Thyroid gland (tissue), 4 donors: Measurements from ENCODE around the gene SYNPO2.

ENCODE experiments used
- POLR2A ChIP-seq, 2 donors: fragments of 450-650 bp; IDR thresholded peaks; one replicate each; pipeline ENCODE4 v1.6.1; 2017; ENCODE audit warnings: antibody characterized with exemption in 2 of 2, mild to moderate bottlenecking in 2 of 2, moderate library complexity in 1 of 2
- TF ChIP-seq, protein P1 (sequence below), 6 experiments: fragments of 200-600 bp in 3 of 6; fragments of 450-650 bp in 3 of 6; sonication (generic) in 3 of 6; IDR thresholded peaks; one replicate each; pipeline ENCODE4 v1.5.1; 2016 to 2019; ENCODE audit warnings: antibody characterized with exemption in 6 of 6, mild to moderate bottlenecking in 2 of 6, inconsistent platforms in 1 of 6, moderate library complexity in 1 of 6

DNA sequence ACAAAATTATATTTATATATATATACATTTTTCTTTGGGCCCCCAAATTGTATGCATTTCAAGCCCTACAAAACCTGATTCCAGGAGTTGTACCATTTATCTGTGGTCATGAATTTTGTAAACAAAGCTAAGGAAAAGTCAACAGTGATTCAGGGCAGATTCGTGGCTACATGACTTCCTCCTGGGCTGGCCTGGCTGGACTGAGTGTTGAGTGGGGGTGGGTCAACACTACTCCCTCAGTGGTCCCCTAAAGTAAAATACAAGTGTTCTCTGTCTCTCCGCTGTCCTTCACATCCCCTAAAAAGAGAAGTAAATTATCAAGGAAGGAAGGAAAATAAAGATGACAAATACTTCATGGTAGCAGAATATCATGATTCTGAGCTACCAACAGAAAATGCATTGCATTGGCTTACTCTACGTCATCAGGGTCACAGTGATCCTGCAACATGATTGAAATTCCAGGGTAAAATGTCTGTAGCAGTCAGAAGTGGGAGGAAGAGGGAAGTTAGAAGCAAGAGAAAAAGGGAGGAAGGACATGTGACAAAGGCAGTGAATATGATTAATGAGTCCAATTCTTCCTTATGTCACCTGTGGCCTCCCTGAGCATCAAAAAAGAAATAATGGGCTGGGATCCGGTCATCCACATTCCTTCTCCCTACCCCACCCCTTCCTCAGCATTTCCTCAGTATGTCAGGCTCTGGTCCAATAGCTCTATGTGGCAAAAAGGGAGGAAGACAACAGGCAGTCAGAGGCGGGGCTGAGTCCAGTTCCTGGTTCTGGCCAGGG lies 204.6 kb downstream of the SYNPO2 start:
- TF ChIP-seq, protein P1, sequence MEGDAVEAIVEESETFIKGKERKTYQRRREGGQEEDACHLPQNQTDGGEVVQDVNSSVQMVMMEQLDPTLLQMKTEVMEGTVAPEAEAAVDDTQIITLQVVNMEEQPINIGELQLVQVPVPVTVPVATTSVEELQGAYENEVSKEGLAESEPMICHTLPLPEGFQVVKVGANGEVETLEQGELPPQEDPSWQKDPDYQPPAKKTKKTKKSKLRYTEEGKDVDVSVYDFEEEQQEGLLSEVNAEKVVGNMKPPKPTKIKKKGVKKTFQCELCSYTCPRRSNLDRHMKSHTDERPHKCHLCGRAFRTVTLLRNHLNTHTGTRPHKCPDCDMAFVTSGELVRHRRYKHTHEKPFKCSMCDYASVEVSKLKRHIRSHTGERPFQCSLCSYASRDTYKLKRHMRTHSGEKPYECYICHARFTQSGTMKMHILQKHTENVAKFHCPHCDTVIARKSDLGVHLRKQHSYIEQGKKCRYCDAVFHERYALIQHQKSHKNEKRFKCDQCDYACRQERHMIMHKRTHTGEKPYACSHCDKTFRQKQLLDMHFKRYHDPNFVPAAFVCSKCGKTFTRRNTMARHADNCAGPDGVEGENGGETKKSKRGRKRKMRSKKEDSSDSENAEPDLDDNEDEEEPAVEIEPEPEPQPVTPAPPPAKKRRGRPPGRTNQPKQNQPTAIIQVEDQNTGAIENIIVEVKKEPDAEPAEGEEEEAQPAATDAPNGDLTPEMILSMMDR (IDR thresholded peaks at IDR 0.05), result no peak
- no peak for TF ChIP-seq POLR2A (IDR thresholded peaks at IDR 0.05)
